GM15510 (cell line): Measurements from ENCODE around the gene ACSF2.

Experiments
- POLR2A ChIP-seq: IDR thresholded peaks from 3 replicates; pipeline ENCODE4 v1.6.1; 2011; ENCODE audit warnings: borderline replicate concordance; ENCODE audit not compliant: insufficient read length; ENCODE audit errors: extremely low read depth

The ACSF2 gene

GRCh38 chr17:50507871-50508572 lies 82.0 kb downstream of the ACSF2 start, which contains the start of gene MYCBPAP:
Gene MYCBPAP (plus strand): TSS chr17:50508439. CDS start chr17:50508675, 236 bp downstream.
- peak; percentile 50 for TF ChIP-seq POLR2A

DNA sequence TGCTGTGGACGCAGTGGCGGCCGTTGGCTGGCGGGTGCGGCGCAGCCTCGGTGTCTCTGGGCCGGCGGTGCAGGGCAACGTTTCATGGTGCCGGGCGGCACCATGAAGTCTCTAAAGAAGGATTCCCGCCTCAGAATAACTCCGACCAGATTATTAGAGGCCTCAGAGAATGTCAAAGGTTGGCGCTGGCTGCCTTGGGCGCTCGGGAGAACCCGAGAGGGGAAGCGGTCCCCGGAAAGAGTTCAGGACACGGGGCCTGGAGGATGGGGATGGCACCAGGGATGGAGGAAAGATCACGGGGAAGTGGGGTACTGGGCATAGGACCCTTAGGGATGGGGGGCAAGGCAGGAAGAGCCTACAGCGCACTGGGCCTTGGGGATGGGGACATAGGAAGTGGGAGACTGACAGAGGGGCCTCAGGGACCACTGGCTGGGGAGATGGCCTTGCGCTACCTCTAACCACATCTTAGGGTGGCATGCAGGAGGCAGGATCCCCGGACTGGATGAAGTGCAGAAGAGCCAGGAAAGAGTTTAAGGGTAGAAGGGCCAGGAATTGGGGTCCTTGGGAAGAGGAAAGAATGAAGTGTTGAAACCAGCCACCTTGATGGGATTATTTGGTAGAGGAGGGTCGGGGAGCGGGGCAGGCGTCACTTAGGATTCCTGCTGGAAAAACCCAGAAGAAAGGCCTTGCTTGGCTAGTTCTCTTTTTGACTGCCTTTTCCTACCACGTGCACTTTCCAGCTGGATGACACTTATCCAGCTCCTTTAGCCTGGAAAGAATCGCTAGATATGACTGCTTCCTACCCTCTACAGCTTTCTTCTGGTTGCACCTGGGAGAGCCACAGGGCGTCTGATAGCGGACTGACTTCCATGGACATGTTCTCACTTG lies 82.8 kb downstream of the ACSF2 start:
- TF ChIP-seq POLR2A = no peak

GRCh38 chr17:50511058-50511457 lies 85.0 kb downstream of the ACSF2 start:
- TF ChIP-seq POLR2A = no peak

- no peak for TF ChIP-seq POLR2A
These were observed 87.5 kb downstream of the ACSF2 start for GRCh38 chr17:50513495-50513894.

GRCh38 chr17:50514388-50514787 lies 88.4 kb downstream of the ACSF2 start:
- TF ChIP-seq POLR2A = no peak

DNA sequence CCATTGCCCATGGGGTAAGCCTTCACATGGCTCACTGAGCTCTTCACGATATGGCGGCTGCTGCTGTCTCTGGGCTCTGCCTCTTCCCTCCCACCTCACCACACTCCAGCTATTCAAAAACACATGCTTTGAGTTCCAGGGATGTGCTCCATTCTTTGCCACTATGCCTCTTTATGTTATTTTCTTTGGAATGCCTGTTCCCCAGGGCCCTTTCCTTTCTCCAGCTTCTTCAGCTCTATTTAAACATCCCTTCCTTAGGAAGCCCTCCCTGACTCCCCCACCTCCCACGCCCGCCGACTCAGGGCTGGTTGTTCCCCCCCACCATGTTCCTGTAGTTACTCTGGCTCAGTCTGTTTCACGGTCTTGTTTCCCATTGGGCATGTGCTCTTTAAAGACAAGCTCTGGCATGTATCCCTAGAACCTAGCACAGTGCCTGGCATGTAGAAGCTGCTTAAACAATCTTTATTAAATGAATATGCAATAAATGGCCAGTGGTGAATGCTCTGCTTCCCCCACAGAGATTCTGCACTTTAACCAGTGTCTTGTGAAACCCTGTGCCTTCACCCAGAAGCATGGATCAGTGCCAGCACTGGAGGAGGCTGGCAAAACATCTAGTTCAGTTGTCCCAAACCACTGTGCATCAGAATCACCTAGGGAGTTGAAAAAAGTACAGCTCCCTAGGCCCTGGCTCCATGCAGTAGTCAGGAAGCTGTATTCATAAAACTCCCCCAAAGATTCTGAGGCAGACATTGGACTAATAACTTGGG lies 89.1 kb downstream of the ACSF2 start:
- TF ChIP-seq POLR2A = no peak

GRCh38 chr17:50517011-50517410 lies 91.0 kb downstream of the ACSF2 start:
- TF ChIP-seq POLR2A = no peak

- TF ChIP-seq POLR2A = no peak
These were observed 91.7 kb downstream of the ACSF2 start for GRCh38 chr17:50517504-50518383.

DNA sequence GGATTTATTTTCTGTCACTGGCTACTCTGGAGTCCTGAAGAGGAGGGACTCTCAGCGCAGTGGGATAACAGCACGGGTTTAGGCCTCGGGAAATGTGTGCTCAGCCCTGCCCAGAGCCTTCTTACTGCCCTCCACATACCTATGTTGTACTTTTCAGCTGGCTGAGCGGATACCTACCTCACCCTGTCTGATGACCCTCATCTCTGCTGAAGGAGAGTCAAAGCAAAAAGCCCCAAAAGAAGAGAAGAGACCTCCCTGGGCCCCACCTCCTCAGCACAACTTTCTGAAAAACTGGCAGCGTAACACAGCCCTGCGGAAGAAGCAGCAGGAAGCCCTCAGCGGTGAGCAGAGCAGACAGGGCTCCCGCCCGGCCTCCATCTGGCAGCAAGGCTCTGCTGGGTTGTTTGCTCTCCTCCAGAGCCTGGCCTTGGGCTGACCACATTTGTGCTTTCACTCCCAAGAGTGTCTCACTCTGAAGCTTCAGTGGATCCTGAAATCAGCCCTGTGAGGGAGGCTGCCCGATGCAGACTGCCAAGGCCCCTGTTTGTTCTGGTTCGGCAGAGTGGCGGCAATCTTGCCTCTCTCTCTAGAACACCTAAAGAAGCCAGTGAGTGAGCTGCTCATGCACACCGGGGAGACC lies 92.5 kb downstream of the ACSF2 start:
- no peak for TF ChIP-seq POLR2A

GRCh38 chr17:50519141-50519834 lies 93.3 kb downstream of the ACSF2 start:
- TF ChIP-seq POLR2A = no peak

- TF ChIP-seq POLR2A = no peak
These were observed 94.5 kb downstream of the ACSF2 start for GRCh38 chr17:50520483-50520882.

DNA sequence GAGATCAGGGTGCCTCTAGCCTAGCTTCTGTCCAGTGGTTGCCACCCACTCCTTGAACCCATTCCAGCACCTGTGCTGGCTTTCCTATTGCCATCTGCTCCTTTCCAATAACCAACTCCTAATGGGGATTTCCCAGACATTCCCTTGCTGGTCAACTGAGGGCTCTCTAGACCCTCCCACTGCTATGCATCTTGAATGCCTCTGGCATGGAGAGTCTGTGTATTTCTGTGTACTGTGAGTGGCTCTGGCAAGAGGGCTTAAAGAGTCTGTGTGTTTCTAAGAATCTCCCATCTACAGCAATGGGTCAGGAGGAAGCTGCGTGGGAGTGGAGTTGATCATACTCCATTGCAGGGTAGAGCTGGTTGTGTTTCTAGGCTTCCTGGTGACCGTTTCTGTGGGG lies 95.5 kb downstream of the ACSF2 start:
- no peak for TF ChIP-seq POLR2A

DNA sequence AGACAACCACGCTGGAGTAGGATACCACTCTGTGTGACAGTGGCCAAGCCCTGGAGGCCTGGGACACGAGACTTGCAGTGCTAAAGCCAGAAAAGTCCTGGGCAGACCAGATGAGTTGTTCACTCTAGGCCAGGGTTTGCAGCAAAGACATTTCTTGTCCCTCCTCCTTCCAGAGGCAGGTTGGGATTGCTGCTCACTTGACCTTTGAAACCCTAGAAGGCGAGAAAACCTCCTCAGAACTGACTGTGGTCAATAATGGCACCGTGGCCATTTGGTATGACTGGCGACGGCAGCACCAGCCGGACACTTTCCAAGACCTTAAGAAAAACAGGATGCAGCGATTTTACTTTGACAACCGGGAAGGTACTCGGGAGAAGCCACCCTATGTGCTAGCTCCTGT lies 96.7 kb downstream of the ACSF2 start:
- no peak for TF ChIP-seq POLR2A
